ENCODE results near the gene LEMD2. TPM values are rescaled to one million over a fixed set of nuclear protein-coding genes. Genes with fewer than 3 reads are reported as not detected.

Gene LEMD2
- total RNA-seq, 1 donor from 2014 or later, result 40.4 TPM

DNA sequence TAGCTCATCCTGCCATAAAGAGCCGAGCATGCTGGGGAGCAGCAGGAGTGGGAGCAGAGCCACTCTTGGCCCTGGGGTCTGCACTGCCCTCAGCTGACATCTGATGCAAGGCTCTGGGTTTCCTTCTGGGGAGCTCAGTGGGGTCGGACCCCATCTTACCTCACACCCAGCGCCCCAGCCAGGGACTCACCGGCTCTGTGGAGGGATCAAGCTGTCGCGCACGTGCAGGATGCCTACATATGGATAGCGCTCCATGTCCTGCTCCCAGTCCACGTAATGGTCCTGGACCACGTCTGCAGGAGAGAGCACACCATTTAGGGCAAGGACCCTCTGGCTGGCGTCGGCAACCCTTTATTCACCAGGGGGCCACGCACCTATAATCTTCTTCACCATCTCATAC lies 12.2 kb downstream of the LEMD2 start:
- DNase-seq (ENCODE audit: low read depth, low spot score), result no peak

DNA sequence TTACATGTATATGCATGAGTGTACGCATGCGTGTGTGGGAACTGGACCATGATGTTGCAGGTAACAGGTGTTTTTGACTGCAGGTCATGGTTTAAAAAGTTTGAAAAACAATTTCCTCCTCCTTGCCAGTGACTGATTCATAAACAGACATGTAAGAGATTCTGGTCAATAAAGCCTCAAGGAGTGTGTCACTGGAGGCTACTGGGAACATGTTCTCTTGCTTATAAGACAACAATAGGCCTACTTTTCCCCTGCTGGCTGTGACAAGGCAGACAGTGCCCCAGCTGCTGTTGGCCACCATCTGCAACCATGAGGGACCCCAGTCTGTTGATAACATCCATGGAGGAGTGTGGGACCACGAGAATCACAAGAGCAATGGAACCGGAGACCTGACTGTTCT lies 12.7 kb downstream of the LEMD2 start:
- DNase-seq (ENCODE audit: low read depth, low spot score), result no peak

DNA sequence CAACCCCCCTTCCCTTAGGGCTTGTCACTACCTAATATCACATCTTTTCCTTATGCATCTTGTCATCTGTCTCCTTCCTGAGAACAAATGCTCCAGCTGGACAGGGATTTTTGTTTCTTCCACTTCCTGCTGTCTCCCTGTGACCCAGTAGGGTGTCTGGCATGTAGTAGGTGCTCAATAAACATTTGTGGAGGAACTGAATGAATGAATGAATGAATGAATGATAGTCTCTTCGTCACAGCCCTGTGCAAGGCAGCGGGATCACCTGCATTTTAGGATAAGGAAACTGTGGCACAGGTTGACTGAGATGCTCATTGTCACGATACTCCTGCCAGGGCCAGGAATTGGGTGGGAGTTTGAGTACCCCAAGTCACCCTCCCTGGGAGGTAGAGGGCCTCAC lies 14.2 kb downstream of the LEMD2 start:
- no peak for DNase-seq (ENCODE audit: low read depth, low spot score)

DNA sequence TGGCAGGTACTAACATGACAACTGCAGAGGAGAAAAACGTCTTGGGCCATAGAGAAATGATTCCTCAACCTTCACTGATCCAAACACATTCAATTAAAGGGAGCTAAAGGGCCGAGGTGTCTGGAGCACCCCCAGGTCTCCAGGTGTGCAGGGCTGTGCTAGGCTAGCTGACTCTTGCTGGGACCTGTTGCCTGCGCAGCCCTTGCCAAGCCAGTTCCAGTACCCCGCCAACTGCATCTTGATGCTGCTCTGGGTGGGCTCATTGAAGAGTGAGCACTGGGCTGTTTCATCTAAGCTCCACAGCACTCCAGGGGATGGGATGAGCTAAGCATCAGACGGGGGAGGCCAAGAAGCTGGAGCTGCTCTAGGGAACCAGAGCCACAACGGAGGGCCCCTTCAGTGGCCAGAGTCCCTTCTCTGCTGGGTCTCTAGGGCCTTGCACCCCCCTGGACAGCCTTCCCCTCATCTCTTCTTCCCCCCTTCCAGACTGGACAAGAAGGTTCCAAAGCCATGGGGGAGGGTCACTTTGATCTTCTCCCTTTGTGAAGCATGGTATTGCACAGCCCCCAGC lies 15.9 kb downstream of the LEMD2 start:
- no peak for DNase-seq (ENCODE audit: low read depth, low spot score)

DNA sequence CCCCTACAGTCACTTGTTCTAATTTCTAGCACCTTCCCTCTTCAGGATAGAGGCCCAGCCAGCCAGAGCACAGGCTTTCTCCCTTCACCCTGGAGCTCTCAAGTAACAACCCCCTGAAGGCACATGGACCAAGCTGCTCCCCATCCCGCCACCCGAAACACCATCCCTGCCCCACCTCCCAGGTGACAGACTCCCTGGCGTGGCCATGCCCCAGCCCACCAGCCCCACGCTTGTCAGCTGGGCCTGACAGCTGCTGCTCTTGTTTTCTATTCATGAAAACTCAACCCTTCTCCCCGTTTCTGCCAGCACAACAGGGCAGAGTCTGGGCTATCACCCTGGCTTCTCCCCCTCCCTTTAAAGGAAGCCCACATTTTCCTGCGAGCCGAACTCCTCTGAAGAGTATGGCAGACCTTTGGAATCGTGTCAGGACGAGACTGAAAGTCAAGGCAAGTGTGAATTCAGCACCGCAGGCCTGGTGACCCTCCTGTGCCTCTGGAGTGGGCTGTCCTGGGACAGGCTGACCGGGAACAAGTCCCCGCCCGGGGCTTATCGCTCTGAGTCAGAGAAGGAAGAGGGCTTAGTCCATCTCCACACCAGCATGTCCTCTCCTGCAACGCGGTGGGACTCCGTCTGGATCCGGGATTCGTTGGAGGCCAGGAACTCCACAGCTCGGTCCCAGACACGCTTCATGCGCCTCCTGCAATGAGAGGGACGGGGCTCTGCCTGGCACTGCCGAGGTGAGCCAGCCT lies 16.7 kb downstream of the LEMD2 start:
- DNase-seq (ENCODE audit: low read depth, low spot score), result no peak

DNA sequence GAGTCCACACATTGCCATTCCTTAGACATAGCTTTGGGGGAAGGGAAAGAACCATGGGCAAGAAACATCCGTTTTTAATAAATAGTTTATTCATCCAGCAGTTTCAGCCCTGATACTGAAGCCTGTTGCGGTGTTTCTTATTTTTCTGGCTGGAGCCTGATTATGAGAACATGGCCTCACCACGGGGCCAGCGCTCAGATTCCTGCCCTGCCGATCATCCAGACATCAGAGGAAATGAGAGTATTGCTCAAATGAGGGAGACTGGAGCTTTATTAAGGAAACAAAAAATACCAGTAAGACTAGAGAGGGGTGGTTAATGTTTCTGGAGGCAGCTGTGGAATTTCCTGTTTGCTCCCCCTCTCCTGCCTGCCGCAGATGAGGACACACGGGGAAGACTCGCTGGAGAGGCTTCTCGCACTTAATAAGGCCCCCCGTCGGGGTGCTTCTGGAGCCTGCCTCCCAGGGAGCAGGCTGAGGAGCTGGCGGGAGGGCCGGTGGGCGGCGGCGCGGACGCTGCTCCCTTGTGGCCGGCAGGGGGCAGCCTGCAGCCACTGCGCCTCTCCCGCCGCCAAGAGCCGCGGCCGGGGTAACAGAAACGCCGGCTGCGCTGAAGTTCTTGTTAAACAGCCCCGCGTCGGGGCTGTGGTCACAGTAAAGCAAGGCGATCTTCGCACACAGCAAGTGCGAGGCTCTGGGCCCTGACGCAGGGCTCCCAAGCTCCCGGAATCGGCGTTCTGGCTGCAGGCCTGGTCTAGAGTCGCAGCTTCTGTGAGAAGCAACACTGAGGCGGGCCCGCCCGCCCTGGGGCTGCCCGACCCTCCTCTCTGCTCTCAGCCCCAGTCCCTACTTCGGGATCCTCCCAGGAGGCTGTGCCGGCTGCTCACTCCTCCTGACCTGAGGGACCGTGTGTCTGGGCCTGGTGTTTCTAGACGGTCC lies 17.5 kb downstream of the LEMD2 start:
- DNase-seq (ENCODE audit: low read depth, low spot score), result peak; percentile 79

DNA sequence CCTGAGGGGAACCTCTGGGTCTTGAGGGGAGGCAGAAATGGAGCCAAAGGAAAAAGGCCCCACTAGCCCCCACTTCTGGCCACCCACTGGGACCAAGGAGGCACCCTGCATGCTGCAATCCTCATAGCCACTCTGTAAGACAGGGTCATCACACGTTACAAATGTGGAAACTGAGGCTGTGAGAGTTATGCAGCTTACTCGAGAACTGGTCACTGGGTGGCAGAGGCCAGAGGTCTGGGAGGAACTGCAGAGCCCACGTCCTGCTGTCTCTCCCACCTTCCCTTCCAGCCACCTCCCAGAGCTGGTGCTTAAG lies 18.1 kb downstream of the LEMD2 start:
- no peak for DNase-seq (ENCODE audit: low read depth, low spot score)

DNA sequence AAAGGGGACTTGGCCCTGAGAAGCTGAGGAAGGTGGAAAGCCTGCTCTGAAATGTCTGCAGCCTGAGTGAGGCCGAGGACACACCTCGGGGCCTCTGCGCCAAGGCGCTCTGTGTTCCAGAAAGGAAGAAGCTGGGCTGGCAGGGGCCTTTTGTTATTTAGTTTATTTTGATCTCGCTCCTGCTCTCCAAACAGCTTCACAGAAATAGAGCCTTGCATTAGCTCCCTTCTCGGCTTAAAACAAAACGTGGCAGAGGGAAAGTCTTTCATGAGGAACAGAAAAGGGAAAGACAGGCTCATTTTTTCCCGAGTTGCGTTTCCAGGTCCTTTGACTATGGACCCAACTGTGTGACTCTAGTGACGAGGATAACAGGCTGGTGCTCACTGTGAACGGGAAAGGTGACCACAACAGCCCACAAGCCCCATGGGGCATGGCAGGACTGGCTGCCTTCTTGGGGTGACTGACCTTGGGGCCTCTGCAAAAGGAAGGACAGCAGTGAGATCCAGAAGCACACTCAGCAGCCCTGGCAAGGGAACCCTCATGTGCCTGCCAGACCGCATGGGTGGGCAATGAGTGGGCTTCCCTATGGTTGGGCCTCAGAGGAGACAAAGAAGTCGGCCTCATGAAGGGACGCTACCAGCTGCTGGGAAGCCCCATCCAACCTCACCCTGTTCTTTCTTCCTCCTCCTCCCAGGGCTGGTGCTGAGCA lies 18.7 kb downstream of the LEMD2 start:
- no peak for DNase-seq (ENCODE audit: low read depth, low spot score)

DNA sequence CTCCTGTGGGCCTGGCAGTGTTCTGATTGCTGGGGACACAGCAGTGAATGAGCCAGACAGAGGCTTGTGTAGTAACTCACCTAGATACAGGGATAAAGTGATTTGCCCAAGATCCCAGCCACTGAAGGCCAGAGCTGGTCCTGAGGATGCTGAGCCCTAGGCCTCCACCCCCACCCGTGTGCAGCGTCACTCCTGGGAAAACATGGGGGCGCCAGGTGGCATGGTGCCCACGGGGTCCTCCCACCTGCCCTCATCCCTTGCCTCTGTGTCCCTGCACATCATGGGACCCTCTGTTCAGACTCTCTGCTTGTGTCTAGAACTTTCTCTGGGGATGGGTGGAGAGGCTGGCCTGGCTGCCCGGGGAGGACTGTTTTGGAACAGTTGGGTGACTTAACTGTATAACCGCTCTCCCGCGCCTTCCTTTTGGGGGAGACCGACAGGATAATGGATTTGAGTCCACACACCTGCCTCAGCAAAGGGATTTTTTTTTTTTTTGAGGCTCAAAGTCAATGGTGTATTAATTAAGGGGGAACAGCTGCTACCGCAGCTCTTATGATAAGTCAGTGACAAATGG lies 19.6 kb downstream of the LEMD2 start:
- no peak for DNase-seq (ENCODE audit: low read depth, low spot score)

DNA sequence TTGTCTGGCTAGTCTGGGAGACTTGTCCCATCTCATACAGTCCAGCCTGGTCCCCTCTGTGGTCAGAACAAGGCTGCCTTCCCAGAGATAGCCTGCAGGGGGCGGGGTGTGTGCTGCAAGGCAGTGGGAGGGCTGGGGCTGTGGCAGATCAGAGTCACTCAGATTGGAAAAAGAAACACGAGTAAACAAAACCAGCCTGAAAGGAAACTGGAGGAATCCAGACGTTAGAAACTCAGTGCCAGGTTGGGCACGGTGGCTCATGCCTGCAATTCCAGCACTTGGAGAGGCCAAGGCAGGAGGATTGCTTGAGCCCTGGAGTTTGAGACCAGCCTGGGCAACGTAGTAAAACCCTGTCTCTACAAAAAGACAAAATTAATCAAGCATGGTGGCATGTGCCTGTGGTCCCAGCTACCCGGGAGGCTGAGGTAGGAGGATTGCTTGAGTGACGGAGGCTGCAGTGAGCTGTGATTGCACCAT lies 20.2 kb downstream of the LEMD2 start:
- DNase-seq (ENCODE audit: low read depth, low spot score), result no peak

DNA sequence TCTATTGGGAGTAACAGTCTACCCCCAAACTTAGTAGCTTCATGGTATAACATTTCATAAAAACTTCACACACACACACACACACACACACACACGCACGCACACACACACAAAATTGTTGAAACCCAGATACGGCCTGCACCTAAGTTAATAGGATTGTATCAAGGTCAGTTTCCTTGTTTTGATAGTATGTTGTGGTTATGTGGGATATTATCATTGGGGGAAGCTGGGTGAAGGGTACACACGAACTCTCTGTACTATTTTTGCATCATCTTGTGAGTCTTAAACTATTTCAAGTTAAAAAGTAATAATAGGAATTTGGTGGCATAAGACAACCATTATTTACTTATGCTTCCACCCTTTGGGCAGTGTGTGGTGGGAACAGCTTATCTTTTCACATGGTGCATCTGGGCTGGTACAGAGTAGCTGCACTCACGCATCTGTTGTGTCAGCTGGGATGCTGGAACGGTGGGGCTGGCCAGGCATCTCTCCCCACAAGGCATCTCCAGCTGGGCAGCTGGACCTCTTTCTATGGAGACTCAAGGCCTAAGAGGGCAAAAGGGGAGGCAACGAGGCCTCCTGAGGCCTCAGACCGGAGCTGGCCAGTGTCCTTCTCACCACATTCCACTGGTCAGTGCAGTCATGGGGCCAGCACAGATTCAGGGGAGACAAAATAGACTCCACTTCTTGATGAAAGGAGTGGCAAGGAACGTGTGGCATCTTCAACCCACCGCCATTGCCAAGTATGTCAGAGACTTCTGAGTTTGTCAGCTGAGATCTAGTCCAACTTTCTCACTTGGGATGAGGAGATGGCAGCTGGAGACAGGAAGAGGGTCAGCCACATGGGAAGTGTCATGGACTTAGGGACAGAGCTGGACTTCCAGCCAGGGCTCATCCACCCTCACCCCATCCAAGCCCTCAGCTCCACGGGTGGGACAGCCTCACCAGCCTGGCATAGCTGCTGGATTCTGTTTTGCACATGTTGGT lies 21.7 kb downstream of the LEMD2 start:
- no peak for DNase-seq (ENCODE audit: low read depth, low spot score)

DNA sequence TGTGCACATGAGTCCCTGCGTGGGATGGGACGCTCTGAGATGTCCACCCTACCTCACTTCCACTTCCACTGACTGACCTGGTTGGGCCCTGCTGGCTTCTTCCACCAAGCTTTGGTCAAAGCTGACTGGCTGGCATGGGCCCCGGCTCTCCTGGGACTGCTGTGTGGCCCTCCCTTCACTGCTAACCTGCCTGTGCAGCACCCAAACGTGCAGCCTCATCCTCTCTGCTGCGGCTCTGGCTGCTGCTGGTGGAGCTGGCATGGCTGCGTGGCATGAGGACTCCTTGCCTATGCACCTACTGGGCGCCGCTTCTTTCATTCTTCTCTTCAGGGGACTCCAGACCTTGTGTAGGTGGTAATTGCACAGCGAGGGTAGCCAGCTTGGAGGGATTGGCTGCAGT lies 23.6 kb downstream of the LEMD2 start:
- no peak for DNase-seq (ENCODE audit: low read depth, low spot score)

DNA sequence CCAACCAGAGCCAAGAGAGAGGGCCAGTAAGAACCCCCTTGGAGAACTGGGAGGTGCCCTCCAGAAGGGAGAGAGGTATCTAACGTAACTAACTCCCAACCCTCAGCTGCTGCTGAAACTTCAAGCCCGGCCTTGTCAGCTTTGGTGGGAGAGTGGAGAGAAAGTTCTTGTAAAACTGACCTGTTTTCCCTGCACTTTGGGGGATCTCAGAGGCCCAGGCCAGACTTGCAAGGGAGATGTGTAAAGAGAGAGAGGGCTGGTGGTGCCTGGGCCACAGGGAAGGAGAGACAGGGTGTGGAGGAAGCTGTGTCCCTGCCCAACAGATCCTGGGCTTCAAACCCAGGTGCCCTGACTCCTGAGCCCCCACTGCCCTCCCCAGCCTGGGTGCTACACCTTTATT lies 24.9 kb downstream of the LEMD2 start:
- no peak for DNase-seq (ENCODE audit: low read depth, low spot score)

DNA sequence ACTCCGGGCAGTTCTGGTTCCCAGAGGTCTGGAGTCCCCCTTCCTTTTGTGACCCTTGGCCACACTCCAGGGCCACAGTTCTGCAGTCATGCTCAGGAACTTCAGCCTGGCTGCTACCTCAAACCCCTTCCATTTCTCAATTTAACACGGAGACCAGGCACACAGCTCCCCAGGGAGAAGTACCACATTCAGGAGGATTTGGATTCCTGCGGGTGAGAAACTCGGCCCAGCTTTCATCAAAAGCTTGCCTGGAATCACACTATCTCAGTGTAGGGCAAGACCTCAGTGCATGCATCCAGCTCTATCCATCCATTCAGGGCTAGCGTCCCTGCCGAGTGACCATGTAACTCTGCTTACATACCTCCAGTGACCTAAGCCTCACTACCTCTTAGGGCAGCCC lies 25.4 kb downstream of the LEMD2 start:
- DNase-seq (ENCODE audit: low read depth, low spot score), result no peak

DNA sequence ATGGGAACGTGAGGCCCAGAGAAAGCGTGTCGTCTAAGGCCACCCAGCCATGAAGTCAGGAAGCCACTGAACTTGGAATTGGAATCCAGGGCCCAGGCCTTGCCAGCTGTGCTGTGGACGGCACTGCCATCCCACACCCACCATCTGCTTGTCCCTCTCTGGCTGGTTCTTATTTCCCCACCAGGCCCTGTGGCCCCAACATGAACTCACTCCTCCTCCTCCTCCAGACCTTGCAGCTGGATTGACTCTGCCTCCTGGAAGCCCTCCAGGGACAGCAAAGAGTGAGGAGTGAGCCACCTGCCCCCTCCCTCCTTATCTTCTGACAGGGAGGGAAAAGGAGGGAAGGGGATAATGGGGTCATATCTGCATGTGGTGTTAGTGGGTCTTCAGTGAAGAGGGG lies 26.2 kb downstream of the LEMD2 start:
- DNase-seq (ENCODE audit: low read depth, low spot score), result no peak

DNA sequence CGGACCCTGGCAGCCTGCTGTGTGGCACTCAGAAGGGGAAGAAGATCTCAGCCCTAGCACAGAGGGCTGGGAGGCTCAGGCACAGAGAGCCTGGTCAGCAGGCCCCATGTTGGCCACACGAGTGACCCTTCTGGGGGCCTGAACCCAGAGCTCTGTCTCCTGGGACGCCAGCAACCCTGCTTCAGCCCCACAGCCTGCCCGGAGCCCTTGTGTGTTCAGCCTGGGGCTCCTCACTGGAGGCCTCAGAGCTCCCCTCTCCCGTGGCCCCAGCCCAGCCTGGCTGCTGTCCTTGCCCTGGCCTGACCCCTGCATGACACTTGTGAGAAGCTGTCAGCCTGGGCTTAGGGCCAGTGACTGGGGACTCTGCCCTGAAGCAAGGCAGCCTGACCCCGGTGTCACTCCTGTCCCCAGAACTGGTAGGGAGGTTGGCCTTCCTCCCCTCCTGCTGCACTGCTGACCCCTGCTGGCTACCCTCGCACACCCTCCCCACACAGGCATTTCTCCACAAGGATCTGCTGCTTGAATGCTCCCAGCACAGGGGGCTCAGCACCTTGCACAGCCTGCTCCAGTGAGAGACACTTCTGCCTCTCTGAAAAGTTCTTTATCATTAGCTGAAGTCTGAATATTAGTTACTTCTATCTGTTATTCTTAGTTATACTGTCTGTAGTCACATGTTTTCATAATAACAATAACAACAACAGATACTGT lies 26.9 kb downstream of the LEMD2 start:
- no peak for DNase-seq (ENCODE audit: low read depth, low spot score)

DNA sequence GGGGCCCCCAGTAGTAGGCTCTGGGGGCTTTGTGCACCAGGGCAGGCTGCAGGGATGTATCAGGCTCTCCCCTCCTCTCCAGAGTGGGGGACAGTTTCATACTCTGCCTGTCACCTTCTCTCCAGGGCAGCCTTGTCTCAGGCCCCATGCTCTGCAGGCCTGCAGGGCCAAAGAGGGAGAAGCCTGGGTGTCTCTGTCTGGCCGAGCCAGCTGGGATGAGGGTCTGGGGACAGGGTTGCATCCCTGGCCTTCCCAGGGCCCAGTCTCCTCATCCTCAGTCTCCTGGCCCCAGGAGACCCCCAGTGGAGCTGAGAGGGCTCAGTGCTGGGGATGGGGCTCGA lies 27.4 kb downstream of the LEMD2 start:
- no peak for DNase-seq (ENCODE audit: low read depth, low spot score)

DNA sequence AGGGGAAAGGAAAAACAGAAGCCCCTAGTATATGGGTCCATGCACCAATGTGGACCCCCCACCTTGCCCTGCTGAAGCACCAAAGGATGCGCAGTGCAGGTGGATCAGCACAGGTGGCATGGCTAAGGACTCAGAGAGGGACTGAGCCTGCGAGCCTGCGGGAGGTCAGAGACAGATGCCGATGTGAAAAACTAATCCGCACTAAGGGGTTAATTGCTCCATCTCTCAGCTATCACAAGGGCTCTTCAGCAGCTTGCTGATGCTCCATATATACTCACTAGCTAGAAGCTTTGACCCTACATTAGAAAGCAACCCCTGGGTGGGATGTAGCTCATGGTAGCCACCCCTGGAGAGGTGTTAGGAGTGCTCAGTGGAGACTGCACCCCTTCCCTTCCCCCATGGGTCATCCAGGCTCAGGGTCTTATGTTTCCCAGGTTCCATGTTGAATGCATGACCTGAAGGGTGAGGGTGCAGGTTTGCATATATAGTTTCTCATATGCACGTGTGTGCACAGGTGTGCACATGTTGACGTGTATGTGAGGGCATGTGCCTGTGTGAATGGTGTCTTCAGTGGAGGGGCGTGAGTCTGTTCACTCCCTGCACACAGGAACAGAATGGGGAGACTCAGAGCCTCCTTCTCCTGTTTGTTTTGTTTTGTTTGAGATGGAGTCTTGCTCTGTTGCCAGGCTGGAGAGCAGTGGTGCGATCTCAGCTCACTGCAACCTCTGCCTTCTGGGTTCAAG lies 28.9 kb downstream of the LEMD2 start:
- DNase-seq (ENCODE audit: low read depth, low spot score), result no peak

DNA sequence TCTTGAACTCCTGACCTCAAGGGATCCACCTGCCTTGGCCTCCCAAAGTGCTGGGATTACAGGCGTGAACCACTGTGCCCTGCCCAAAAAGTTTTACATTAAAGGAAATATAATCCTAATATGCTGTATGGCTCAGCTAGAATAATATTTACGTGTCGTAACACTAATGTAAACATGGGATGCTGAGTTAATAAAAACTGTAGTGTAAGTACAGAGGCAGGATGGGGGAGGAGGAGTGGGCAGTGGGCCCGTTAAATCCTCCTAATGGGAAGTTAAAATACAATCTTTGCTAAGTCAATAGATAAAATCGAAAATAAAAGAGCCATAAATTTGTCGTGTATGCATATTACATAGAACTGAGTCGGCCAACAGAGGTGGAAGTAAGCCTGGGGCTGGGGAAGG lies 30.1 kb downstream of the LEMD2 start:
- no peak for DNase-seq (ENCODE audit: low read depth, low spot score)

Measured in pulmonary artery endothelial cell (primary cell).